ENCODE measurements around the gene TNIP1. TPM values are rescaled to one million over a fixed set of nuclear protein-coding genes. Genes with fewer than 3 reads are reported as not detected.

Gene TNIP1
- total RNA-seq, 1 donor from 2014 or later, result 87.9 TPM

DNA sequence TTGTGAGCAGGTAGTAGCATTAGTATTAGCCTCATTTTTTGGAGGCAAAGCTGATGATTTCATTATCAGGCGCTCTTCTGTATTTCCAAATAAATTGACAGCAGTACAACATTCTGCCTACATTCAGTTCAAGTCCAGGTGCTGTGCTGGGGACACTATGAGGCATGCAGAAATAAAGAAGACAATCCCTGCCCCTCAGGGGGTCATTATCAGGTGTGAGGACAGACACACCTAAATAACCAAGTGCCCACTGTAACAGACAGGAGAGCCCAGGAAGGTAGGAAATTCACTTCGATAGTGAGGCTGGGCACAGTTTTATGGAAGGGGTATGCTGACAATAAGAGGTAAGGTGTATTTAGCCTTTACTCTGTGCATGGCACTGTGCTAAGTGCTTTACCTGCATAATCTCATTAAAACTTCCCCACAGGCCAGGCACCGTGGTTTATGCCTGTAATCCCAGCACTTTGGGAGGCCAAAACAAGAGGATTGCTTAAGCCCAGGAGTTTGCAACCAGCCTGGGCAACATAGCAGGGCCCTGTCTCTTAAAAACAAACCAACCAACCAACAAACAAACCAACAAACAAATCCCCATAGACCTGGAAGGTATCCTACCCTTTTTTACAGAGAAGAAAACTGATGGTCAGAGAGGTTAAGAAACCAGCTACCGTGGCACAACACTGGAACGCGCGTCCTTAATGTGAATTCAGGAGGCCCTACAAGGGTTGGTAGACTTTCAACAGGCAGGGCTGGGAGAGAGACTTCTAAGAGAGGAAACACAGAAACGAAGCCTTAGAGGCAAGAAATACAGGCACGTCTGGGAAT, 77.9 kb downstream of the TNIP1 start:
- DNase-seq (ENCODE audit: low read depth, low spot score), result no peak

- no peak for DNase-seq (ENCODE audit: low read depth, low spot score)
Observed at GRCh38 chr5:151002250-151002649, 78.6 kb downstream of the TNIP1 start.

DNA sequence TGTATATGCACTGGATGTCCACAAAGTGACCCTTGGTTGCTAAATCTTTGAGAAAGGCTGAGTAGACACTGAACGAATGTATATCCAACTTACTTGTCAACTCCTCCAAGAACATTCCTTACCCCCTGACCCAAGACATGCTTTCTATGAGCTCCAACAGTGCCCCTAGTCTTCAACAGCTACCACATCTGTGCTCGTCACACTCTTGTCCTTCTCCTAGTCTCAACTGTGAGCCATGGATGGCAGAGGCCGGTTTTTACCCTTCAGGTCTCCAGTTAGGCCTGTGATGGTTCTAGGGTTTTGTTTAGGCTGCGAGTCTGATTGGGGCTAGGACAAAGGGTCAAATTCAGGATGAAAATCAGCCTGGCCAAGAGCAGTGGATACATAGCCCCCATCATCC, 79.4 kb downstream of the TNIP1 start:
- no peak for DNase-seq (ENCODE audit: low read depth, low spot score)

DNA sequence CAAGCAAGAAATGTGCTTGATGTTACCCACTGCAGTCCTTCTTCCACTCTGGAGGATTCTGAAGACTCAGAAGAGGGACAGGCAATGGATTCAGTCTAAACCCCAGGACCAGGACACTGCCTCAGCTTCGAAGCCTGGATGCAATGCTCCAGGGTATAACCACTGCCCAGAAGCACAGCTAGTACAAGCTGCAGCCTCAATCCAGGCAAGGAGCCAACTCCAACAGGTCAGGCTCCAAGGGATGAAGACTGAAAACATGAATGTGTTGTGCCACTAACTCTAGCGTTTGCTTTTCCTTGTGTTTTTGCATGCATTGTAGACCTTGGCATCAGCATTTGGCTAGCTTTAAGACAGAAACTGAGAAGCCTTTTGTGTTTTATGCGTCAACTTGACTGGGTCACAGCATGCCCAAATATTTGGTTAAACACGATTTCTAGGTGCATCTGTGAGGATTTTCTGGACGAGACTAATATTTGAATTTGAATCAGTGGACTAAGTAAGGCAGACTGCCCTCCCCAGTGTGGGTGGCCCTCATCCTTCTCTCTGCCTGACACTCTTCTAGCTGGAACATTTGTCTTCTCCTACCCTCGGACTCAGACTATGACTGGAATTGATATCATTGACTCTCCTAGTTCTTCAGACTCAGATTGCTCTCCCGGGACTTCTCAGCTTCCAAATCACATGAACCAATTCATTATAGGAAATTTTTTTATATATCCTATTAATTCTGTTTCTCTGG, 81.0 kb downstream of the TNIP1 start:
- no peak for DNase-seq (ENCODE audit: low read depth, low spot score)

DNA sequence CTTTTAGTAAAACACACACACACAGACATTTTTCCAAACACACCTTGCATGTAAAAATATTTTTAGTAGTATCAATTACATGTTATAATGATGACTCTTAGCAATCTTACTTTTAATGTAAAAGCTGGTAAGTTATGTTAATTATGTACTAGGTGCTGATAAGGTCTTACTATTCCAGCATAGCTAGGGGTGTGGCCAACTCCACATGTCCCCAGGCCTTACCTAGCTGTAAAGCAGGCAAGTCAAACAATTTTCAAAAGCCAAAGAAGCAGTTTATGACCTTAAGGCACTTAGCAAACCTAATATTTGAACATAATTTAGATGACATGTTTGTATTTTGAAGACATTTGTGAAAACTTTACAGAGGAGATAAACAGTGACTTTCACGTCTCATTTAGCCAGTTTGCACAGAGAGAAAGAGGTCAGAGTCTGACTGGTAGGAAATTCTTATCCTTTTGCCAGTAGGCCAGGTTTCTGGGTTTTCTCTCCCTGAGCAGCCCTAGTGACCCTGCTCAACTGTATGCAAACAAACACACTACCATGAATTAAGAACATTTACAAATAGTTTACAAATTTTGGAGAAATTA, 86.9 kb downstream of the TNIP1 start:
- DNase-seq (ENCODE audit: low read depth, low spot score), result no peak

DNA sequence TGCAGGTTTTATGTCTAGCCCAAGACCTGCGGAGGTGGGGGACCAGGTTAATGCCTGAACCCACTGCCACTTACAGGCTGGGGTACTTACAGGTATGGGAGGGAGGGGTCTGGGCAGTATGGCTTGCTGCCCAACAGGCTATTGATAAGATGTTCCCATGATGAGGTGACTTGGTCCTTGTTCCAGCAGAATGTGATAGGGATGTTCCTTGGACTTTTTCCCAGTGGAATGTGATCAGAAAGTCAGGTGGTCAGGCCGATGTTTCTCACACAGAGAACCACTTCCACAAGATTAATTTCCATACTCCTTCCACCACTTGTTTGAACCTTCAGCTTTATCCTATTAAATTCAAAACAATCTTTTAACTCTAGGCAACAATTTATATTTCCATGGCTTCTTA, 87.4 kb downstream of the TNIP1 start:
- no peak for DNase-seq (ENCODE audit: low read depth, low spot score)

GRCh38 chr5:150992705-150993104, 88.1 kb downstream of the TNIP1 start:
- DNase-seq (ENCODE audit: low read depth, low spot score), result no peak

DNA sequence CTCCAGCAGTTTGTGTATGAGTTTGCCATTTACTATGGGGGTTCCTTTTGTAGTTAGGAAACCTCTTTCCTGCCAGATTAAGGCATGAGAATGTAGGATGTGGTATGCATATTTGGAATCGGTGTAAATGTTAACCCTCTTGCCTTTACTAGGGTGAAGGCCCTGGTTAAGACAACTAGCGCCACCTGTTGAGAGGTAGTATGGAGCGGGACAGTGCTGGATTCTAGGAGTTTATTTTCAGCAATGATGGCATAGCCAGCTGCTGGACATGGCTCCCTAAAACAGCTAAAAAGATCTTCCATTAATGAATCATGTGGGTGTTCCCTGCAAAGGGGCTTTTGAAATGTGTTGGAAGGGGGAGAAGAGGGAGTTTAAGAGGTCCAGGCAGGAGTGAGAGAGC, 91.1 kb downstream of the TNIP1 start:
- no peak for DNase-seq (ENCODE audit: low read depth, low spot score)

DNA sequence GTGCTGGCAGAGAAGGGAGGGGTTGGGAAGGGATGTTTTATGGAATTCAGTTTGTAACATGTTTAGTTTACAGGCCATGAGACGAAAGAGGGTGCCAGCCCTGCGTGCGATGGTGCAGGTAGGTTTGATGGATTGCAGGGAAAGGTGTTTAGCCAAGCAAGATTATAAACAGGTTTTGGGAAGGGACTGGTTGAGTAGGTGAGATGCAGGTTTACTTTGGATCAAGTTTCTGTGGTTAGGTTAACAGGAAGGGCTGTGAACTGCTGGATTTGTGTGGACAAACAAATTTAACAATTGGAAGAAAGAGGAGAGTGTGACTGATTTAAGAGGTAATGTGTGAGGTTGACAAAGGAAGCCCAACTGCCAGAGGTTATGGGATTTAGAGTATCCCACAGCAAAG, 93.1 kb downstream of the TNIP1 start:
- DNase-seq (ENCODE audit: low read depth, low spot score), result no peak

Other genes starting within 250 kb of the TNIP1 start
- gene IRGM, start 234.5 kb downstream of the TNIP1 start, total RNA-seq, result not detected in 2 replicates
- 4.4 and 10.3 TPM in 2 replicates for gene ZNF300, start 176.1 kb downstream of the TNIP1 start, total RNA-seq
- gene GPX3, start 60.4 kb downstream of the TNIP1 start, total RNA-seq, result 6.3 and 8.5 TPM in 2 replicates
- 329 and 410 TPM in 2 replicates for gene ANXA6, start 76.7 kb upstream of the TNIP1 start, total RNA-seq
- 8.2 and 8.9 TPM in 2 replicates for gene CCDC69, start 143.1 kb upstream of the TNIP1 start, total RNA-seq
- 15.6 and 18.5 TPM in 2 replicates for gene GM2A, start 172.2 kb upstream of the TNIP1 start, total RNA-seq
- gene SLC36A3, start 222.7 kb upstream of the TNIP1 start, total RNA-seq, result not detected in 2 replicates